Measurements from ENCODE around the gene DUOX1. TPM values are rescaled to one million over a fixed set of nuclear protein-coding genes. Genes with fewer than 3 reads are reported as not detected.
A peak's percentile ranks its signal among the peaks of the same experiment; 100 is the strongest.

Gene DUOX1
- total RNA-seq, 4 donors from 2014 or later, result 1.5 to 4.2 (median 3.9) TPM

DNA sequence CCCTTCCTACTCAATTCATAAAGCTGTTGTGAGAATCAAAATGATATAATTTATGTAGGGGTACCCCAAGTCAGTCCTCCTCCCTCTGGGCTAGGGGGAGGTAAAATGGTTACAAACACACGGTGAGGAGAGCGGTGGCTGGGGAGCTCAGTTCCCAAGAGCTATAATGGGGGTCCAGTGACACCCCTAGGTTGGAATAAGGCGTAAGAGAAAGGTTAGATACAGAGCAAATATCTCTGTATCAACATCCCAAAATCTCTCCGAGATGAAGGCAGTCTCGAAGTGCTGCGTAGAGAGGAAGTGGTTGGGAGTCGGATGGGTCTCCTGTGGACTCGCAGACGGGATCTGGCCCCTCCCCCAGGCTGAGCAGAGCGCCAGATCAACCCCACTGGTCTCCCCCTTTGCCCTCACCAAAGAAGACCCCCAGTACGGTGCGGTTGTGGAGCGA lies 17.6 kb upstream of the DUOX1 start:
- Histone ChIP-seq H3K4me3 (peak overlapping the region in 2 of 4 donors; percentile 8 to 17), H3K27me3 (peaks cover 5 to 88% of the 10 kb centered on the region in 2 donors), H3K36me3 (no peaks in the 10 kb centered on the region), H3K9me3 (no peaks in the 10 kb centered on the region), H3K4me1 (peaks cover 0 to 46% (median 26%) of the 10 kb centered on the region in 4 donors), H3K27ac (no peak overlapping the region)
- TF ChIP-seq EP300 (IDR thresholded peaks at IDR 0.05) (no peak), POLR2A (IDR thresholded peaks at IDR 0.05) (no peak)
- TF ChIP-seq, protein P1, sequence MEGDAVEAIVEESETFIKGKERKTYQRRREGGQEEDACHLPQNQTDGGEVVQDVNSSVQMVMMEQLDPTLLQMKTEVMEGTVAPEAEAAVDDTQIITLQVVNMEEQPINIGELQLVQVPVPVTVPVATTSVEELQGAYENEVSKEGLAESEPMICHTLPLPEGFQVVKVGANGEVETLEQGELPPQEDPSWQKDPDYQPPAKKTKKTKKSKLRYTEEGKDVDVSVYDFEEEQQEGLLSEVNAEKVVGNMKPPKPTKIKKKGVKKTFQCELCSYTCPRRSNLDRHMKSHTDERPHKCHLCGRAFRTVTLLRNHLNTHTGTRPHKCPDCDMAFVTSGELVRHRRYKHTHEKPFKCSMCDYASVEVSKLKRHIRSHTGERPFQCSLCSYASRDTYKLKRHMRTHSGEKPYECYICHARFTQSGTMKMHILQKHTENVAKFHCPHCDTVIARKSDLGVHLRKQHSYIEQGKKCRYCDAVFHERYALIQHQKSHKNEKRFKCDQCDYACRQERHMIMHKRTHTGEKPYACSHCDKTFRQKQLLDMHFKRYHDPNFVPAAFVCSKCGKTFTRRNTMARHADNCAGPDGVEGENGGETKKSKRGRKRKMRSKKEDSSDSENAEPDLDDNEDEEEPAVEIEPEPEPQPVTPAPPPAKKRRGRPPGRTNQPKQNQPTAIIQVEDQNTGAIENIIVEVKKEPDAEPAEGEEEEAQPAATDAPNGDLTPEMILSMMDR (IDR thresholded peaks at IDR 0.05), result no peak
- DNase-seq (ENCODE audit: low spot score in 2 of 2), result no peak
- 3 to 7% methylated on average over 12 to 13 of the region's 13 CpGs for WGBS, 2 donors

DNA sequence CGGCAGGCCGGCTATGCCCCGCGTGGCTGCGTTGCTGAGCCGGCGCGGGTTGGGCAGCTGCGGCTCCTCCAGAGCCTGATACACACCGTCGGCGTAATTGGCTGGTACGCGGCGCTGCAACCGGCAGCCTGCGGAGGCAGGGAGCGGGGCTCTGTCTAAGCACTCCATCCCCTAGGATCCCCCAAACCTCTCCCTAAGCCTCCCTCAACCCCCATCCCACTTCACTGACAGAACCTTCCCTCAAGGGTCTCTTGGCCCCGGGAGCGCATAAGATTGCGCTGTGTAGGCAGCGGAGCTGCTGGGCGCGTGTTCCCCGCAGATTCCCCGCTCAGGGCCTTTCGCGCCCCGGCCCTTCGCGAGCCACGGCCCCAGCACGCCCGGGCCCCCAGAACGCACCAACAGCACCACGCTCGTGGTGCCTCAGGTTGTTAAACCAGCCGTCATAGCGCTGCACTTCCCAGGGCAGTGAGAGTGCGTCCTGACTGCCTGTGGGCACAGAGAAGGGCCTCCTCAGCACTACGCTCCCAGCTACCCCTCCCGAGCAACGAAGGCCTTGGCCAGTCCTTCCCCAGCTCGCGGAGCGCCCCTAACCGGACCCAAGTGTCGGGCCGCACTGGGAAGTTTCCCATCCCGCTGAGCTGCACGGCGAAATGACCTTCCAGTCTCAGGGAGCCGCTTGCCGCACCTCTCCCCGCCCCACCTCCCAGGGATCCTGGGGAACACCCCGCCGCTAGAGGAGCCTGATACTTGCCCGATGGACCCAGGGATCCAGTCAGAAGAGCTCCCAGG lies 17.0 kb upstream of the DUOX1 start:
- Histone ChIP-seq H3K4me1 (peaks cover 0 to 52% (median 28%) of the 10 kb centered on the region in 4 donors), H3K27me3 (peaks cover 8 to 94% of the 10 kb centered on the region in 2 donors)
- WGBS, 2 donors, result 2 to 3% methylated on average over 30 to 33 of the region's 58 CpGs

DNA sequence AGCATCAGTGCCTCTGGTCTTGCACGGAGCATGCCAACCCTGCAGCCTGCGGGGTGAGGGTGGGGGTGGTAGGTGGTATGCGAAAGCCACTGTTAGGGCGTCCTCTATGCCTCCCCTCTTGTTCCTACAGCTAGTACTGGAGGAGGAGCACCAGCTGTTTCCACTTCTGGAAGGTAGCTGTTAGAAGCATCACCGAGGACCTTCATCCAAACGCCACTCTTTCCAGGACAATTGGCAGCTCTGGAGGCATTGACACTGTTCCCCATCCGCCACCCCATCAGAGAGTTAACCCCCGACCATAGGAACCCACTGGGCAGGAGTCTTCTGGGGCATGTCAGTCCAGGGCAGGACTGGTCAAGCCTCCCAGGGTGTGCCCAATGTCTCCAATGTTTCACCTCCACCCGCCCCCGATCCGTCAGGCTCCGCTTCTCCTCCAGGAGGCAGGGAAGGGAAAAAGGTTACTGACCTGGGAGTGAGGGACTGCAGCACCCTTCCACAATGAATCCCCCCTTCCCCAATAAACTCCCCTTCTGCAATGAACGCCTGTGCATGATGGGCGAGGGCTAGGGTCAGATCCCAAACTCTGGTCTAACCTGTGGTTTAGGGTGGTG lies 16.3 kb upstream of the DUOX1 start:
- no peak overlapping the region for H3K27ac ChIP-seq
- no peak for DNase-seq (ENCODE audit: low spot score in 2 of 2)
- H3K36me3 ChIP-seq, result no peaks in the 10 kb centered on the region
- peaks cover 0 to 57% (median 29%) of the 10 kb centered on the region in 4 donors for H3K4me1 ChIP-seq
- H3K27me3 ChIP-seq, result peaks cover 8 to 89% of the 10 kb centered on the region in 2 donors
- TF ChIP-seq, protein P1 (IDR thresholded peaks at IDR 0.05), result no peak
- TF ChIP-seq EP300 (IDR thresholded peaks at IDR 0.05), result no peak
- no peak for TF ChIP-seq POLR2A (IDR thresholded peaks at IDR 0.05)
- no peaks in the 10 kb centered on the region for H3K9me3 ChIP-seq
- H3K4me3 ChIP-seq, result peak overlapping the region in 1 of 4 donors; percentile 8
- 7 to 11% methylated on average over 9 to 14 of the region's 14 CpGs for WGBS, 2 donors

More for the DNA sequence above, 17.0 kb upstream of the DUOX1 start:
- Histone ChIP-seq H3K9me3 (no peaks in the 10 kb centered on the region), H3K27ac (no peak overlapping the region), H3K36me3 (no peaks in the 10 kb centered on the region), H3K4me3 (peak overlapping the region in 2 of 4 donors; percentile 8 to 17)
- TF ChIP-seq, protein P1 (IDR thresholded peaks at IDR 0.05), result no peak
- TF ChIP-seq EP300 (IDR thresholded peaks at IDR 0.05) (no peak), POLR2A (IDR thresholded peaks at IDR 0.05) (no peak)
- no peak for DNase-seq (ENCODE audit: low spot score in 2 of 2)

DNA sequence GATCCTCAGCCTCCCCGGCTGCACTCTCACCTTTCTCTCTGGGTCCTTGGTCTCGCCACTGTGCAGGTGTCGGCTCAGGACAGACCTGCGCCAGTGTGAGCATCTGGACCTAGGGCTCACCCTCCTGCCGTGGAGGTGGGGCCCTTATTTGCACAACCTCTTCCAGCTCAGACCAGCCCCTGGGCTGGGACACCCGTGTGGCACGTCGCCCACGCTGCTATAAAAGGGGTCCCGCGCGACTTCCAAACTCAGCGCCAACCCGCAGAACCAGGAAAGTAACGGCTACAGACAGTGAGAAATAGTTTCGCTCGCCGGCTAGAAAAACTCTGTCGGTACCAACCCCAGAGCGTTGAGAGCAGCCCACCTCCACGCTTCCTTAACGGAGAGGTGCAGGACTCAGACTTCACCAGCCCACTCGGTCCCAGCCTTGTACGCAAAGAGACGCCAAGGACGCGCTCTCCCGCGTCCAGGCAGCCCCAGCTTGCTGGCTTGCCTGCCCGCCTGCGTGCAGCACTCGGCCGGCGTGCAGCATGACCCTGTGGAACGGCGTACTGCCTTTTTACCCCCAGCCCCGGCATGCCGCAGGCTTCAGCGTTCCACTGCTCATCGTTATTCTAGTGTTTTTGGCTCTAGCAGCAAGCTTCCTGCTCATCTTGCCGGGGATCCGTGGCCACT lies 15.6 kb upstream of the DUOX1 start, which contains the start of the genes DUOX2 and DUOXA2:
DUOX2 (minus strand) TSS at position 97 of the 675 bp plus-strand sequence. CDS start 761 bp downstream, outside the sequence.
DUOXA2 (plus strand) TSS at position 251 of the 675 bp plus-strand sequence; CDS start at position 531, 280 bp downstream.
- H3K4me1 ChIP-seq, result peaks cover 0 to 57% (median 29%) of the 10 kb centered on the region in 4 donors
- DNase-seq (ENCODE audit: low spot score in 2 of 2), result no peak
- WGBS, 2 donors, result 1 to 2% methylated on average over 42 of the region's 42 CpGs
- peak within 1 kb of the TSS in 1 of 4 donors; percentile 8 for H3K4me3 ChIP-seq
- peaks cover 8 to 88% of the 10 kb centered on the region in 2 donors for H3K27me3 ChIP-seq
- no peak within 1 kb of the TSS for H3K27ac ChIP-seq
- no peaks in the 10 kb centered on the region for H3K36me3 ChIP-seq
- no peaks in the 10 kb centered on the region for H3K9me3 ChIP-seq
- TF ChIP-seq EP300 (IDR thresholded peaks at IDR 0.05), result no peak
- TF ChIP-seq POLR2A (IDR thresholded peaks at IDR 0.05), result no peak

DNA sequence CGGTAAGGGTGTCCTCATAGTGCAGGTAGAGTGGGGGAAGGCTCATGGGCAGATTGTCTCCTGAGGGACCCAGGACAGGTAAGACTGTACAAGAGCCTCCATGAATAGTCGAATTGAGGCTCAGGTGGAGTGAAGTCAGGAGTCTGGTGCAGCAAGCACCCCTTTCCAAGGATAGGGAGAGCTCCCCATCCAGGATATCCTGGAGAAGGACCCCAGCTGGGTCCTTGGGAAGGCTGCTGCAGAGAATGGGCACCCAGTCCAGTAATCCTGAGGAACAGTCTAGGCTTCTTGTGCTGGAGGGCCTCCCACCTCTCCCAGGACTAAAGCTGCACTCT lies 15.1 kb upstream of the DUOX1 start:
- H3K27me3 ChIP-seq, result peaks cover 8 to 88% of the 10 kb centered on the region in 2 donors
- WGBS, 2 donors, result 6 to 8% methylated on average over 2 of the region's 2 CpGs
- H3K9me3 ChIP-seq, result no peaks in the 10 kb centered on the region
- H3K36me3 ChIP-seq, result no peaks in the 10 kb centered on the region
- DNase-seq (ENCODE audit: low spot score in 2 of 2), result no peak
- peaks cover 0 to 57% (median 29%) of the 10 kb centered on the region in 4 donors for H3K4me1 ChIP-seq
- no peak overlapping the region for H3K4me3 ChIP-seq
- TF ChIP-seq POLR2A (IDR thresholded peaks at IDR 0.05), result no peak
- TF ChIP-seq EP300 (IDR thresholded peaks at IDR 0.05), result no peak
- TF ChIP-seq, protein P1 (IDR thresholded peaks at IDR 0.05), result no peak
- H3K27ac ChIP-seq, result no peak overlapping the region

Measured in tibial nerve (tissue), 4 donors.